ENCODE results near the gene GAB3. TPM values are rescaled to one million over a fixed set of nuclear protein-coding genes. Genes with fewer than 3 reads are reported as not detected.

GAB3 gene
- total and polyA plus RNA-seq, 9 of the 15 experiments (the other 6 are each of a cell fraction or from before 2014, with no cell fraction given), result 16.1 to 31.4 (median 20.2) TPM

- 76% methylated on average over 3 of the region's 3 CpGs for WGBS (ENCODE audit: insufficient coverage, low coverage, missing lambda C conversion rate)
- Histone ChIP-seq H3K9me3 (replicated peaks; ENCODE audit: control insufficient read depth, insufficient read depth, low read depth, low read length) (no peaks in the 10 kb centered on the region), H3K4me1 (replicated peaks in 1 of 2; ENCODE audit: control insufficient read depth in 2 of 2, insufficient read depth in 2 of 2, low read length in 2 of 2) (peaks cover 0 to 19% of the 10 kb centered on the region in 2 experiments; a peak in 3 of 5 replicates), H3K9me1 (ENCODE audit: control insufficient read depth, insufficient read depth, low read length) (no peaks in the 10 kb centered on the region), H3K27me3 (ENCODE audit: control insufficient read depth in 2 of 2, insufficient read depth in 2 of 2, low read length in 2 of 2) (no peaks in the 10 kb centered on the region), H4K20me1 (replicated peaks; ENCODE audit: control insufficient read depth, insufficient read depth, low read length) (0 out of 2 replicates have a peak, but pooled peaks cover 4% of the 10 kb centered on the region), H3K9ac (ENCODE audit: insufficient read depth in 1 of 2, low read depth in 2 of 2, low read length in 2 of 2) (no peak overlapping the region), H3K4me2 (ENCODE audit: insufficient read depth, low read length) (no peak overlapping the region), H3K27ac (ENCODE audit: extremely low read depth, low read depth, low read length) (no peak overlapping the region), H3K4me3 (no peak overlapping the region), H3K79me2 (ENCODE audit: control insufficient read depth, insufficient read depth, low read length) (peaks cover 79% of the 10 kb centered on the region), H3K36me3 (ENCODE audit: control insufficient read depth, insufficient read depth, low read length) (peaks cover 24% of the 10 kb centered on the region), H2AFZ (ENCODE audit: low read depth, low read length) (no peak overlapping the region)
- DNase-seq (ENCODE audit: extremely low read depth in 1 of 4, low spot score in 3 of 4) (no peak), ATAC-seq (no peak), FAIRE-seq (no peak)
- in situ Hi-C loops (cut with MboI) (loop anchor here (25.0 kb wide), 1 partner anchor 141 kb away; the partner anchor contains the start of gene CTAG1A), intact Hi-C loops (cut with micrococcal nuclease) (no loop called here)
- no TSS peak for BruUV-seq (replicated peaks)
- ChIA-PET POLR2A (interaction anchor here (0.5 to 1.0 kb wide), 3 partner anchors 9 to 185 kb away, joined by 3 read pairs; no protein-coding TSS in a partner anchor), CTCF (ENCODE audit: low intra/inter-chr PET ratio) (no interaction called here)
- TF ChIP-seq SIRT6 (IDR thresholded peaks at IDR 0.05; ENCODE audit: low read depth, low read length) (no peak), MXI1 (IDR thresholded peaks at IDR 0.05; ENCODE audit: low read depth, low read length) (no peak), ELF2 (CRISPR knock-in tag; IDR thresholded peaks at IDR 0.05) (no peak), E2F8 (IDR thresholded peaks at IDR 0.05; ENCODE audit: low read depth, partially characterized antibody) (no peak), STAT5A (IDR thresholded peaks at IDR 0.05; ENCODE audit: borderline replicate concordance, low read length) (no peak), EGR1 (conservative IDR thresholded peaks at IDR 0.05) (no peak), NEUROD1 (IDR thresholded peaks at IDR 0.05; ENCODE audit: borderline replicate concordance, low read depth, low read length, partially characterized antibody) (no peak), ZNF311 (CRISPR knock-in tag; IDR thresholded peaks at IDR 0.05) (no peak)
Observed at GRCh38 chrX:154727871-154728270, 23.0 kb downstream of the GAB3 start.

Measured in K562 (cell line).